ENCODE data around the gene TMEM204.

The TMEM204 gene

GRCh38 chr16:1530349-1530882 is 3.0 kb upstream of the TMEM204 start:
- Histone ChIP-seq H3K4me1 (no peaks in the 10 kb centered on the region), H3K9me3 (ENCODE audit: control insufficient read depth, low read length) (no peaks in the 10 kb centered on the region), H3K9ac (no peak overlapping the region), H3K4me3 (ENCODE audit: low read depth, low read length) (no peak overlapping the region), H3K79me2 (no peaks in the 10 kb centered on the region), H3K36me3 (ENCODE audit: control insufficient read depth, insufficient read depth, low read length) (no peaks in the 10 kb centered on the region), H3K4me2 (ENCODE audit: low read length) (no peak overlapping the region), H3K27me3 (ENCODE audit: control insufficient read depth, insufficient read depth, low read length) (no peaks in the 10 kb centered on the region), H2AFZ (no peak overlapping the region), H3K27ac (peak overlapping the region; percentile 64)
- no peak for TF ChIP-seq CTCF (IDR thresholded peaks at IDR 0.05)

GRCh38 chr16:1530883-1531637 is 2.4 kb upstream of the TMEM204 start:
- Histone ChIP-seq H3K4me1 (no peaks in the 10 kb centered on the region), H3K79me2 (no peaks in the 10 kb centered on the region), H3K9ac (no peak overlapping the region), H3K27ac (peak overlapping the region; percentile 64), H3K36me3 (ENCODE audit: control insufficient read depth, insufficient read depth, low read length) (no peaks in the 10 kb centered on the region), H3K4me3 (ENCODE audit: low read depth, low read length) (no peak overlapping the region), H3K4me2 (ENCODE audit: low read length) (peak overlapping the region; percentile 6), H2AFZ (no peak overlapping the region), H3K27me3 (ENCODE audit: control insufficient read depth, insufficient read depth, low read length) (no peaks in the 10 kb centered on the region), H3K9me3 (ENCODE audit: control insufficient read depth, low read length) (no peaks in the 10 kb centered on the region)
- TF ChIP-seq CTCF (IDR thresholded peaks at IDR 0.05), result no peak

GRCh38 chr16:1531638-1531910 is 1.9 kb upstream of the TMEM204 start:
- H3K27ac ChIP-seq, result peak overlapping the region; percentile 64
- peak overlapping the region; percentile 6 for H3K4me2 ChIP-seq (ENCODE audit: low read length)
- H3K4me3 ChIP-seq (ENCODE audit: low read depth, low read length), result no peak overlapping the region
- H3K9ac ChIP-seq, result no peak overlapping the region
- H3K79me2 ChIP-seq, result no peaks in the 10 kb centered on the region
- H3K9me3 ChIP-seq (ENCODE audit: control insufficient read depth, low read length), result no peaks in the 10 kb centered on the region
- no peak for TF ChIP-seq CTCF (IDR thresholded peaks at IDR 0.05)
- no peak overlapping the region for H2AFZ ChIP-seq
- H3K36me3 ChIP-seq (ENCODE audit: control insufficient read depth, insufficient read depth, low read length), result no peaks in the 10 kb centered on the region
- no peaks in the 10 kb centered on the region for H3K4me1 ChIP-seq
- H3K27me3 ChIP-seq (ENCODE audit: control insufficient read depth, insufficient read depth, low read length), result no peaks in the 10 kb centered on the region

GRCh38 chr16:1532081-1532760 is 1.2 kb upstream of the TMEM204 start:
- TF ChIP-seq CTCF (IDR thresholded peaks at IDR 0.05), result no peak
- Histone ChIP-seq H3K9ac (no peak overlapping the region), H3K4me1 (no peaks in the 10 kb centered on the region)

More at GRCh38 chr16:1532081-1532760, 1.2 kb upstream of the TMEM204 start:
- Histone ChIP-seq H3K4me3 (ENCODE audit: low read depth, low read length) (no peak overlapping the region), H3K79me2 (no peaks in the 10 kb centered on the region), H3K9me3 (ENCODE audit: control insufficient read depth, low read length) (no peaks in the 10 kb centered on the region), H3K4me2 (ENCODE audit: low read length) (no peak overlapping the region), H2AFZ (no peak overlapping the region), H3K36me3 (ENCODE audit: control insufficient read depth, insufficient read depth, low read length) (no peaks in the 10 kb centered on the region), H3K27ac (peak overlapping the region; percentile 64), H3K27me3 (ENCODE audit: control insufficient read depth, insufficient read depth, low read length) (no peaks in the 10 kb centered on the region)

All from parathyroid adenoma (tissue), 2 donors.